ENCODE results near the gene ATF6B. TPM values are rescaled to one million over a fixed set of nuclear protein-coding genes. Genes with fewer than 3 reads are reported as not detected.

ATF6B gene
- total RNA-seq, 3 donors from 2014 or later = 37.0 to 44.8 (median 43.6) TPM

DNA sequence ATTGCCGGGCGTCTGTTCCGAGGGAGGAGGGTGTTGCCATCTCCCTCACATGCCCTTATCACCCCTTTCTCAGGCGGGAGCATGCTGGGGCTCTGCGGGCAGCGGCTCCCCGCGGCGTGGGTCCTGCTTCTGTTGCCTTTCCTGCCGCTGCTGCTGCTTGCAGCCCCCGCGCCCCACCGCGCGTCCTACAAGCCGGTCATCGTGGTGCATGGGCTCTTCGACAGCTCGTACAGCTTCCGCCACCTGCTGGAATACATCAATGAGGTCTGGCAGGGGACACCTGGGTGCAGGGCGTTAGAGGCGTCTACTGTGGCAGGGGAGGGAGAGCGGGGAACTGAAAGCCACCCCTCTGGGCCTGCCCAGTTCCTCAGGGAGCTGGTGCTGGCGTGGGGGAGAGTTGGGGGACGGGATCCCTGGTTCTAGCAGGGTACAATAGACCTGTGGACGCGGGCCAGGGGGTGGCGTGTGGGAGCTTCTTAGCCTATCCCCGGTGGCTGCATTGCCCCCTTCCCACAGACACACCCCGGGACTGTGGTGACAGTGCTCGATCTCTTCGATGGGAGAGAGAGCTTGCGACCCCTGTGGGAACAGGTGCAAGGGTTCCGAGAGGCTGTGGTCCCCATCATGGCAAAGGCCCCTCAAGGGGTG, 26.6 kb upstream of the ATF6B start:
- Histone ChIP-seq H3K4me3 (peak overlapping the region; percentile 76 to 84 (median 82)), H3K9me3 (no peaks in the 10 kb centered on the region), H3K27me3 (no peaks in the 10 kb centered on the region), H3K4me1 (peaks cover 0 to 11% of the 10 kb centered on the region in 2 donors), H3K36me3 (no peaks in the 10 kb centered on the region), H3K27ac (peak overlapping the region; percentile 89 to 98)
- peak; percentile 61 to 69 for DNase-seq (ENCODE audit: low spot score in 2 of 2)
- intact Hi-C loops (cut with DNase I; ENCODE audit: low total_unique reads) = no loop called here
- TF ChIP-seq POLR2AphosphoS5 (IDR thresholded peaks at IDR 0.05) = no peak
- peak; percentile 39 to 70 (median 50) for TF ChIP-seq CTCF (IDR thresholded peaks at IDR 0.05)
- TF ChIP-seq POLR2A (IDR thresholded peaks at IDR 0.05) = no peak

DNA sequence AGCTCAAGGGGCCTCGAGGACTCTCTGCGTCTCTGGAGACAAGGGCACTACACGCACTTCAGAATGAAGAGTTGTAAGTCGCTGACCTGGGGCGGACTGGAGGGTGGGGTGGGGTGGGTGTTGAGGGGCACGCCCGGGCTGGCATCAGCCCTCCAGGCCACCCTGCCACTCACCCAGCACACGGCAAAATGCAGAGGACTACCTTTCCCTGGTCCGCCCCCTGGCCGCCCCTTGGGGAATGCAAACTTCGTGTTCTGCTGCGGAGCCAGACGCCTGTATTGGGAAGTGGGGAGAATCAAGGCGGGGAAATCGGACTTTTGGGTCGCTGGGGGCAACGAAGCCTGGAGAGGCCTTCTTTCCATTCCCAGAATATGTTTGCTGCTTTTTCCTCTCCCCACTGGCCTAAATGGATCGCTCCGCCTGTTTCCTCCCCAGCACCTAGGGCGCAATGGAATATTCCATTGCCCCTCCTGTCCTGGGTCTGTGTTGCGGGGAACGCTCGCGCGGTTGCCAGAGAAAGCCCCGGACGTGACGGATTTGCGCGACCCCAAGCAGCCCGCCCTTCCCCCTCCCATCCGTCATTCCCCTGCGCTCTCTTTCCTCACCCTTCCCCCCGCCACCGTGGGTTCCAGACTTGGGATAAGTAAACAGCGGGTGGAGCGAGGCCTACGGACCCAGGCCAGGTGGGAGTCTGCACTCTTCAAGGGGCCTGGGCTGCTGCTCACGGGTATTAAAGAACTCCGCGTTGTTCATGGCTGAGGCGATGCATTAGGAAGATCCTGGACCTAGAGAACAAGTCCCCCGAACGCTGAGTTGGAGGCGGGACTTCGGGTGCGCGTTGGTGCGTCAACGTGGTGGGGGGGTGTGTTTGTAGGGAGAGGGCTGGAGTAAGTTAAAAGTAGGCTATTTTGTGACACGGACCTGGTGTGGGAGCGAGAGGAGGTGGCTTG, 25.8 kb upstream of the ATF6B start, which contains the start of gene PPT2:
PPT2 (plus strand) TSS at position 578 of the 950 bp plus-strand sequence. CDS start 454 bp downstream, outside the sequence.
- Histone ChIP-seq H3K36me3 (no peaks in the 10 kb centered on the region), H3K4me1 (peaks cover 0 to 11% of the 10 kb centered on the region in 2 donors), H3K9me3 (no peaks in the 10 kb centered on the region), H3K4me3 (peak within 1 kb of the TSS; percentile 76 to 84 (median 82)), H3K27me3 (no peaks in the 10 kb centered on the region), H3K27ac (peak within 1 kb of the TSS; percentile 89 to 98)
- TF ChIP-seq POLR2AphosphoS5 (IDR thresholded peaks at IDR 0.05) (peak; percentile 73 to 87 (median 82)), POLR2A (IDR thresholded peaks at IDR 0.05) (peak; percentile 17), CTCF (IDR thresholded peaks at IDR 0.05) (peak in 1 of 3 donors; percentile 18)
- DNase-seq (ENCODE audit: low spot score in 2 of 2) = peak; percentile 84 to 86
- intact Hi-C loops (cut with DNase I; ENCODE audit: low total_unique reads) = no loop called here

- TF ChIP-seq CTCF (IDR thresholded peaks at IDR 0.05) = no peak
- TF ChIP-seq POLR2AphosphoS5 (IDR thresholded peaks at IDR 0.05) = no peak
- DNase-seq (ENCODE audit: low spot score in 2 of 2) = no peak
- intact Hi-C loops (cut with DNase I; ENCODE audit: low total_unique reads) = no loop called here
- Histone ChIP-seq H3K27me3 (no peaks in the 10 kb centered on the region), H3K27ac (peak overlapping the region; percentile 89 to 98), H3K9me3 (no peaks in the 10 kb centered on the region), H3K4me1 (peaks cover 0 to 11% of the 10 kb centered on the region in 2 donors), H3K4me3 (peak overlapping the region; percentile 76 to 84 (median 82)), H3K36me3 (no peaks in the 10 kb centered on the region)
Observed at GRCh38 chr6:32152769-32153563, 24.9 kb upstream of the ATF6B start.

- Histone ChIP-seq H3K9me3 (no peaks in the 10 kb centered on the region), H3K4me3 (peak within 1 kb of the TSS; percentile 76 to 84 (median 82)), H3K4me1 (peaks cover 0 to 11% of the 10 kb centered on the region in 2 donors), H3K36me3 (no peaks in the 10 kb centered on the region), H3K27me3 (no peaks in the 10 kb centered on the region), H3K27ac (peak within 1 kb of the TSS; percentile 89 to 98)
- no peak for DNase-seq (ENCODE audit: low spot score in 2 of 2)
- intact Hi-C loops (cut with DNase I; ENCODE audit: low total_unique reads) = no loop called here
- TF ChIP-seq POLR2AphosphoS5 (IDR thresholded peaks at IDR 0.05) (no peak), POLR2A (IDR thresholded peaks at IDR 0.05) (no peak), CTCF (IDR thresholded peaks at IDR 0.05) (no peak)
Observed at GRCh38 chr6:32151863-32152768, 24.1 kb upstream of the ATF6B start, which contains the start of gene PRRT1. Gene PRRT1, minus strand, starts transcription at chr6:32151939. Its CDS starts 112 bp downstream, at chr6:32151827.

Data from breast epithelium (tissue), 4 donors.